Fibroblast of peridontal ligament (primary cell): Measurements from ENCODE around the gene SIL1.

Experiments used
- DNase-seq: peaks from one replicate; pipeline ENCODE4 v3.0.0-alpha.2; 2010; ENCODE audit errors: extremely low read depth

The SIL1 gene

GRCh38 chr5:138920181-138920580 is 278.0 kb downstream of the SIL1 start:
- no peak for DNase-seq

- no peak for DNase-seq
These were observed 279.5 kb downstream of the SIL1 start for GRCh38 chr5:138918686-138919085.

GRCh38 chr5:138914338-138914737 is 283.8 kb downstream of the SIL1 start:
- DNase-seq: no peak

GRCh38 chr5:138913773-138914172 is 284.4 kb downstream of the SIL1 start:
- DNase-seq: no peak

GRCh38 chr5:138912093-138912492 is 286.1 kb downstream of the SIL1 start:
- DNase-seq: no peak

GRCh38 chr5:138911441-138911840 is 286.7 kb downstream of the SIL1 start:
- peak; percentile 42 for DNase-seq

- DNase-seq: no peak
These were observed 287.5 kb downstream of the SIL1 start for GRCh38 chr5:138910546-138911185.

- no peak for DNase-seq
These were observed 288.4 kb downstream of the SIL1 start for GRCh38 chr5:138909734-138910133.

GRCh38 chr5:138905541-138905940 is 292.6 kb downstream of the SIL1 start:
- DNase-seq: no peak

- peak; percentile 45 for DNase-seq
These were observed 294.9 kb downstream of the SIL1 start for GRCh38 chr5:138903130-138903775.

- DNase-seq: no peak
These were observed 296.5 kb downstream of the SIL1 start for GRCh38 chr5:138901716-138902115.

- peak; percentile 23 for DNase-seq
These were observed 297.7 kb downstream of the SIL1 start for GRCh38 chr5:138900281-138900965.

- no peak for DNase-seq
These were observed 299.4 kb downstream of the SIL1 start for GRCh38 chr5:138898742-138899141.

GRCh38 chr5:138898299-138898698 is 299.9 kb downstream of the SIL1 start:
- DNase-seq: no peak
